HCT116 (cell line): Measurements from ENCODE around the gene ERCC6L. TPM values are rescaled to one million over a fixed set of nuclear protein-coding genes. Genes with fewer than 3 reads are reported as not detected.

Experiments used
- ATAC-seq: fragments of 200-7000 bp; cut with Tn5 transposase; 2 replicates; pipeline ENCODE4 v1.9.1; 2020; ENCODE audit warnings: mild to moderate bottlenecking, moderate library complexity
- BruUV-seq: library from RNA; stranded (reverse); fragments of 400-500 nt; replicated peaks from 2 replicates; lab custom pipeline; 2021; lab: Mats Ljungman, UMichigan
- CTCF ChIA-PET: fragments of 300-600 bp; sonication (Branson Sonifier 250); formaldehyde crosslinking; loops from one replicate; lab custom pipeline; 2021; ENCODE audit warnings: antibody characterized with exemption; lab: Charles Lee
- POLR2A ChIA-PET: fragments of 300-600, 350-600 bp; sonication (Branson Sonifier 250); formaldehyde crosslinking; loops from one replicate; lab custom pipeline; 2021; ENCODE audit warnings: antibody characterized with exemption; lab: Charles Lee
- RAD21 ChIA-PET, 2 experiments: fragments of 300-600 bp; sonication (Branson Sonifier 250); formaldehyde crosslinking; loops; one replicate each; lab custom pipeline; 2023; ENCODE audit warnings: low total read pairs in 2 of 2; ENCODE audit not compliant: uncharacterized antibody in 2 of 2, unreplicated experiment in 2 of 2, low non-redundant PET in 1 of 2; lab: Charles Lee
- DNase-seq: peaks from one replicate; pipeline ENCODE4 v3.0.0-alpha.2; 2010; ENCODE audit warnings: low read depth, low spot score
- H2AFZ ChIP-seq: fragments of 200-600 bp; shearing (Covaris generic), sonication (generic); 2 replicates; pipeline ENCODE4 v1.6.1; 2017; ENCODE audit warnings: low read depth, mixed run types, mixed read lengths, antibody characterized with exemption, low read length; ENCODE audit not compliant: poor library complexity, severe bottlenecking
- H3K27ac ChIP-seq: 2 replicates; pipeline ENCODE4 v1.5.1; 2012; ENCODE audit warnings: low read depth, low read length
- H3K27me3 ChIP-seq: fragments of 200-600 bp; sonication (generic); 2 replicates; pipeline ENCODE4 v1.6.1; 2016; ENCODE audit warnings: mixed run types, low read length, mixed read lengths; ENCODE audit not compliant: insufficient read depth
- H3K36me3 ChIP-seq, 2 experiments: fragments of 200-500 bp in 1 of 2; fragments of 200-600 bp in 1 of 2; sonication (Bioruptor generic) in 1 of 2; sonication (generic) in 1 of 2; 2 replicates each; pipeline versions ENCODE4 v1.5.1 to v1.6.1; 2014 to 2016; ENCODE audit warnings: low read length in 2 of 2, inconsistent platforms in 1 of 2, mixed read lengths in 1 of 2, mixed run types in 1 of 2; ENCODE audit not compliant: insufficient read depth in 2 of 2, control insufficient read depth in 1 of 2
- H3K4me1 ChIP-seq, 2 experiments: fragments of 200-600 bp in 1 of 2; sonication (generic) in 1 of 2; 2 replicates each; pipeline versions ENCODE4 v1.5.1 to v1.6.1; 2012 to 2017; ENCODE audit warnings: low read length in 2 of 2, inconsistent platforms in 1 of 2, mild to moderate bottlenecking in 1 of 2, mixed read lengths in 1 of 2, mixed run types in 1 of 2, moderate library complexity in 1 of 2; ENCODE audit not compliant: insufficient read depth in 2 of 2, control insufficient read depth in 1 of 2
- H3K4me2 ChIP-seq: fragments of 200-600 bp; sonication (generic); 2 replicates; pipeline ENCODE4 v1.6.1; 2017; ENCODE audit warnings: mixed run types, low read length, mixed read lengths
- H3K4me3 ChIP-seq, 2 experiments: fragments of 200-600 bp in 1 of 2; sonication (generic) in 1 of 2; replicated peaks in 1 of 2; 2 replicates each; pipeline ENCODE4 v1.5.1; 2011 to 2016; ENCODE audit warnings: low read length in 2 of 2, control low read depth in 1 of 2, low read depth in 1 of 2, mild to moderate bottlenecking in 1 of 2, mixed read lengths in 1 of 2, mixed run types in 1 of 2
- H3K79me2 ChIP-seq: fragments of 200-600 bp; sonication (generic); 2 replicates; pipeline ENCODE4 v1.6.1; 2017; ENCODE audit warnings: mild to moderate bottlenecking, mixed run types, low read length, moderate library complexity, mixed read lengths; ENCODE audit not compliant: insufficient read depth
- H3K9ac ChIP-seq: fragments of 200-600 bp; sonication (generic); 2 replicates; pipeline ENCODE4 v1.6.1; 2016; ENCODE audit warnings: low read length, mixed read lengths
- H3K9me2 ChIP-seq: fragments of 200-600 bp; sonication (generic), shearing (Covaris generic); 2 replicates; pipeline ENCODE4 v1.6.1; 2017; ENCODE audit warnings: mixed run types, mild to moderate bottlenecking, moderate library complexity; ENCODE audit not compliant: insufficient read depth
- H3K9me3 ChIP-seq, 2 experiments: fragments of 200-500 bp in 1 of 2; fragments of 200-600 bp in 1 of 2; sonication (Bioruptor generic) in 1 of 2; sonication (generic) in 1 of 2; 2 replicates each; pipeline ENCODE4 v1.6.1; 2014 to 2017; ENCODE audit warnings: low read length in 2 of 2, mixed read lengths in 2 of 2, inconsistent platforms in 1 of 2, low read depth in 1 of 2, mild to moderate bottlenecking in 1 of 2, mixed run types in 1 of 2, moderate library complexity in 1 of 2; ENCODE audit not compliant: control insufficient read depth in 1 of 2, insufficient read depth in 1 of 2
- H4K20me1 ChIP-seq: fragments of 200-600 bp; sonication (generic), shearing (Covaris generic); 2 replicates; pipeline ENCODE4 v1.6.1; 2017; ENCODE audit warnings: mixed run types, mild to moderate bottlenecking, moderate library complexity; ENCODE audit not compliant: insufficient read depth
- ATF3 ChIP-seq: IDR thresholded peaks from 2 replicates; pipeline ENCODE4 v1.6.1; 2012
- CTCF ChIP-seq, 3 experiments: fragments of 200-600 bp in 1 of 3; sonication (generic) in 1 of 3; IDR thresholded peaks in 2 of 3; conservative IDR thresholded peaks in 1 of 3; 2 replicates each; pipeline ENCODE4 v1.5.1; 2012 to 2017; ENCODE audit warnings: low read depth in 2 of 3, low read length in 2 of 3, antibody characterized with exemption in 1 of 3, borderline replicate concordance in 1 of 3, control low read depth in 1 of 3, mild to moderate bottlenecking in 1 of 3, mixed read lengths in 1 of 3, mixed run types in 1 of 3, moderate library complexity in 1 of 3; ENCODE audit not compliant: insufficient read depth in 1 of 3
- EGR1 ChIP-seq: IDR thresholded peaks from 2 replicates; pipeline ENCODE4 v1.6.1; 2012; ENCODE audit warnings: low read depth
- EZH2 ChIP-seq: fragments of 200-600 bp; sonication (generic); IDR thresholded peaks from 2 replicates; pipeline ENCODE4 v1.6.1; 2017; ENCODE audit warnings: antibody characterized with exemption, mixed run types
- FOSL1 ChIP-seq: IDR thresholded peaks from 2 replicates; pipeline ENCODE4 v1.6.1; 2012; ENCODE audit warnings: low read depth
- SIN3A ChIP-seq: IDR thresholded peaks from 2 replicates; pipeline ENCODE4 v1.6.1; 2012; ENCODE audit warnings: low read depth
- SP1 ChIP-seq: IDR thresholded peaks from 2 replicates; pipeline ENCODE4 v1.6.1; 2012; ENCODE audit warnings: low read depth
- SRF ChIP-seq: IDR thresholded peaks from 2 replicates; pipeline ENCODE4 v1.6.1; 2012; ENCODE audit warnings: low read depth
- TCF7L2 ChIP-seq: IDR thresholded peaks from 2 replicates; pipeline ENCODE4 v1.7.0; 2011; ENCODE audit warnings: borderline replicate concordance, inconsistent platforms; ENCODE audit not compliant: insufficient read depth, insufficient read length; ENCODE audit errors: extremely low read depth
- ZFX ChIP-seq: fragments of 450-650 bp; IDR thresholded peaks from 2 replicates; pipeline ENCODE4 v1.6.1; 2017
- ZNF274 ChIP-seq: fragments of 200-500 bp; sonication (Bioruptor generic); IDR thresholded peaks from 2 replicates; pipeline ENCODE4 v1.6.1; 2014; ENCODE audit warnings: mild to moderate bottlenecking, low read depth, low read length, inconsistent platforms
- intact Hi-C: fragments of 100-400 bp; cut with micrococcal nuclease; formaldehyde crosslinking; loops from 2 replicates; pipeline ENCODE4 v1.10.0; 2022
- total RNA-seq: library from RNA; stranded (reverse); gene quantifications from one replicate; pipeline ENCODE4 v1.2.1, GENCODE V29; 2021; ENCODE audit not compliant: unreplicated experiment

ERCC6L gene
- total RNA-seq, 1 experiment from 2014 or later: 12.5 TPM

- H3K27ac ChIP-seq: no peak overlapping the region
- no peaks in the 10 kb centered on the region for H3K27me3 ChIP-seq
- no peak overlapping the region for H3K4me3 ChIP-seq
- no peak for ATAC-seq
- H3K4me2 ChIP-seq: no peak overlapping the region
- no peaks in the 10 kb centered on the region for H3K36me3 ChIP-seq
- peaks cover 0 to 9% of the 10 kb centered on the region in 2 experiments; a peak in 2 of 4 replicates for H3K4me1 ChIP-seq
- no peak overlapping the region for H3K9ac ChIP-seq
- POLR2A ChIA-PET: no interaction called here
- intact Hi-C loops: no loop called here
- no peaks in the 10 kb centered on the region for H3K79me2 ChIP-seq
- no peak overlapping the region for H2AFZ ChIP-seq
- no TSS peak for BruUV-seq
- TF ChIP-seq SIN3A (no peak), EZH2 (no peak), SP1 (no peak), CTCF (IDR thresholded peaks at IDR 0.05 in 2 of 3, conservative IDR thresholded peaks at IDR 0.05 in 1 of 3; ENCODE audit: borderline replicate concordance in 1 of 3, insufficient read depth in 1 of 3, low read depth in 2 of 3, low read length in 2 of 3) (no peak), ATF3 (no peak), SRF (no peak), TCF7L2 (no peak), ZNF274 (no peak), FOSL1 (no peak), ZFX (no peak), EGR1 (no peak)
- TF ChIP-seq, all 23 proteins: peak for 0
- ChIA-PET CTCF (no interaction called here), RAD21 (no interaction called here)
- Histone ChIP-seq H3K9me2 (no peaks in the 10 kb centered on the region), H4K20me1 (no peaks in the 10 kb centered on the region), H3K9me3 (no peaks in the 10 kb centered on the region)
- DNase-seq: no peak
These were observed 17.0 kb upstream of the ERCC6L start for GRCh38 chrX:72255864-72256263.
